ENCODE results near the gene ADCY9. TPM values are rescaled to one million over a fixed set of nuclear protein-coding genes. Genes with fewer than 3 reads are reported as not detected.

The ADCY9 gene
- total RNA-seq, 1 donor from 2014 or later, result 12.0 TPM

- DNase-seq (ENCODE audit: low read depth), result no peak
- Histone ChIP-seq H3K36me3 (ENCODE audit: control insufficient read depth, insufficient read depth, low read length) (no peaks in the 10 kb centered on the region), H3K27me3 (ENCODE audit: control insufficient read depth, insufficient read depth, low read length) (no peaks in the 10 kb centered on the region), H3K4me3 (ENCODE audit: low read depth, low read length) (no peak overlapping the region)
- no peak for TF ChIP-seq CTCF (IDR thresholded peaks at IDR 0.05; ENCODE audit: insufficient read depth, low read length, poor library complexity, severe bottlenecking)
Measured at GRCh38 chr16:4101421-4102219, 14.6 kb downstream of the ADCY9 start.

GRCh38 chr16:4098501-4098900 is 17.7 kb downstream of the ADCY9 start:
- Histone ChIP-seq H3K36me3 (ENCODE audit: control insufficient read depth, insufficient read depth, low read length) (no peaks in the 10 kb centered on the region), H3K27me3 (ENCODE audit: control insufficient read depth, insufficient read depth, low read length) (no peaks in the 10 kb centered on the region), H3K4me3 (ENCODE audit: low read depth, low read length) (no peak overlapping the region)
- TF ChIP-seq CTCF (IDR thresholded peaks at IDR 0.05; ENCODE audit: insufficient read depth, low read length, poor library complexity, severe bottlenecking), result no peak
- DNase-seq (ENCODE audit: low read depth), result no peak

DNA sequence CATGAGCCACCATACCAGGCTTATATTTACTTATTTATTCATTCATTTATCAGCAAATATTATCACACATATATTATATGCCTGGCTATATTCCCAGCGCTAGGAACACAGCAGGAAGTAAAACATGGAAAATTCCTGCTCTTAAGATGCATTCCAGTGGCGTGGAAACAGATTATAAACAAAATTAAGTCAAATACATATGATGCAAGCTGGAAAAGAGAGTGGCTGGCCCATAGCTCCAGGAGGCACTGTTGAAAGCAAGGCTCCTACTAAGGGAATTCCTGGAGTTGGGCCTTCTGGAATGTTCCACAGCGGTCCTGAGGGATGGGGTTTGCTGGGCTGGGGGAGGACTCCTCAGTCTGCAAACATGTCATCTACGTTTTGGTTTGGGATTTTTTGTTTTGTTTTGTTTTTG is 18.4 kb downstream of the ADCY9 start:
- no peaks in the 10 kb centered on the region for H3K36me3 ChIP-seq (ENCODE audit: control insufficient read depth, insufficient read depth, low read length)
- H3K4me3 ChIP-seq (ENCODE audit: low read depth, low read length), result no peak overlapping the region
- no peak for TF ChIP-seq CTCF (IDR thresholded peaks at IDR 0.05; ENCODE audit: insufficient read depth, low read length, poor library complexity, severe bottlenecking)
- no peaks in the 10 kb centered on the region for H3K27me3 ChIP-seq (ENCODE audit: control insufficient read depth, insufficient read depth, low read length)
- no peak for DNase-seq (ENCODE audit: low read depth)

- H3K27me3 ChIP-seq (ENCODE audit: control insufficient read depth, insufficient read depth, low read length), result no peaks in the 10 kb centered on the region
- no peak for DNase-seq (ENCODE audit: low read depth)
- no peak overlapping the region for H3K4me3 ChIP-seq (ENCODE audit: low read depth, low read length)
- H3K36me3 ChIP-seq (ENCODE audit: control insufficient read depth, insufficient read depth, low read length), result no peaks in the 10 kb centered on the region
- TF ChIP-seq CTCF (IDR thresholded peaks at IDR 0.05; ENCODE audit: insufficient read depth, low read length, poor library complexity, severe bottlenecking), result no peak
Measured at GRCh38 chr16:4096509-4096908, 19.7 kb downstream of the ADCY9 start.

DNA sequence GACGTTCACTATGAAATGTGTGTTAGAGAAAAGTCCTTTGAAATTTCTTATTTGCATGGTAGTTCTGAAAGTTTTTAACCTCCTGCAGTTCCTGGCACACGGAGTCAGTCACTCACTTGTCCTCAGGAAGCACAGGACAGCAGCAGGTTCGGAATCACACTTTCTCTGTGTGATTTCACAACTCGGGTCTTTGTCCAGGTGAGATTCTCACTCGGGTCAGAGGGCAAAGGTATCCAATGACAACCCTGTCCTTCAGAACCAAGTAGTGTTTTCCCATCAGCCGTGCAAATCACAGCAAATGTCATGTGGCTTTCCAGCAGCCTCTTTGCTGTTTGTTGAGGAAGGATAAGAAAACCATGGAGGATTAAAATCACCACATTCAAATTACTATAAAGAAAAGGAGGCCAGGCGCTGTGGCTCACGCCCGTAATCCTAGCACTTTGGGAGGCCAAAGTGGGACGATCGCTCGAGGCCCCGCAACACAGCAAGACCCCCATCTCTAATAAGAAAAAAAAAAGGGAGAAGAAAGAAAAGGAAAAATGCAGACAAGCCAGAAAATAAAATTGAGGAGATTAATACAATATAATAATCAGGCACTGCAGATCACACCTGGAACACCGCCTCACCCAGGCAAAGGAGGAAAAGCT is 22.0 kb downstream of the ADCY9 start:
- no peak overlapping the region for H3K4me3 ChIP-seq (ENCODE audit: low read depth, low read length)
- no peak for DNase-seq (ENCODE audit: low read depth)
- H3K27me3 ChIP-seq (ENCODE audit: control insufficient read depth, insufficient read depth, low read length), result no peaks in the 10 kb centered on the region
- H3K36me3 ChIP-seq (ENCODE audit: control insufficient read depth, insufficient read depth, low read length), result no peaks in the 10 kb centered on the region
- TF ChIP-seq CTCF (IDR thresholded peaks at IDR 0.05; ENCODE audit: insufficient read depth, low read length, poor library complexity, severe bottlenecking), result no peak
